Inflammatory macrophage treated with lipopolysaccharide for 4 hours (primary cell): ENCODE measurements around the gene JSRP1.

Source experiments
- DNase-seq: peaks from one replicate; pipeline ENCODE4 v3.0.0-alpha.2; 2020

JSRP1 gene

DNA sequence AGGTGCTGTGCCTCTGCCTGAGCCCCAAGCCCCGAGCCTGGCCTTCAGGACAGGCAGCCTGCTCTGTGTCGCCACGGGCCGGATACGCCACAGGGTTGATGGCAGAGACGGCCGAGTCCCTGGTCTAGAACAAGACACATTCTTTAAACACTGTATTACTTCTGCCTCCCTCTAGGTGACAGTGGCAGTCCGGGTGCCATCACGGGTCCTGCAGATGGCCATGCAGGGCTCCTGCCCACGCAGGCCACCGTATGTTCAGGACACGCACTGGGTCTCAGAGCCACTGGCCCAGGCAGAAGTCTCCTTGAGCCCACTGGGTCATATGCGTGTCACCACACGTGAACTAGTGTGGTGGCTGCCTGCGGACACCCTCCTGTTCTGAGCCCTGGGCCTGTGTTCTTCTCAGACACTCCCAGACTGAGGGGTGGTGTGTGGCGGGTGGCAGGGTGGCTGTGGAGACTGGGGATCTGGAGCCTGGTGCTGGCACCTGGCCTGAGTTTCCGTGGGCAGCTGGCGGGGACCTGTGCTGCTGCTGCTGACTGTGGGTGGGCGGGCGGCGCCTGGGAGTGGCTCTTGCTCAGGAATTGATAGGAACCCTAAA is 24.5 kb downstream of the JSRP1 start:
- no peak for DNase-seq

DNA sequence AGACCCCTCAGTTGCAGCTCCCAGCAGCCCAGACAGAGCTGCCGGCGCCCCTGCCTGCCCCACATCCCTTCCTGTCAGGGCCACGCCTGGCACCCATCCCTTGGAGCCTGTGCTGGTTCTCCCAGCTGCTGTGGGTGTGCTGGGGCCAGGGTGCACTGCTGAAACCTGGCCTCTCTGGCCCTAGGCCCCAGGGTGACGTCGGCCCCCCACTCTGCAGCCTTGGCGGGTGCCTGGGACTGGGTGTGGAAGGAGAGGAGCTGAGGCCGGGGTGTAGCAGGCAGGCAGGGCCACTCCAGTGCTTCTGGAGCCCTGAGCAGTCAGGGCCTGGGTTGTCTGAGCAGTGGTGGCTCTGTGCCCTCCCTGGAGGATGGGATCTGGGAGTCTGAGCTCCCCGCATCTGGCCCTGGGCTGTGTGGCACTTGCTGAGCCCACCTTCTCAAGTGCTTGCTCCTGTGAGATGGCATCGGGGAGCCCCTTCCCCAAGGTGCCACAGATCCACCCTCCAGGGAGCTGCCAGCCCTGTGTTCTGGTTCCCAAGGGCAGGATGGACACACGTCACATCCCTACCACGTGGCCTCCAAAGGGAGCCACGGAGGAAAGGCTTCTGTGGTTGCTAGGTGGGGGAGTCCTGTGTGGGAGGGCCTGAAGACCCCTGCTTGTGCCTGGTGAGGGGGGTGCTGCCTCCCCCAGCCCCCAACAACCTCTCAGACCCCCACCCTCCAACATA is 25.2 kb downstream of the JSRP1 start:
- DNase-seq: no peak

DNA sequence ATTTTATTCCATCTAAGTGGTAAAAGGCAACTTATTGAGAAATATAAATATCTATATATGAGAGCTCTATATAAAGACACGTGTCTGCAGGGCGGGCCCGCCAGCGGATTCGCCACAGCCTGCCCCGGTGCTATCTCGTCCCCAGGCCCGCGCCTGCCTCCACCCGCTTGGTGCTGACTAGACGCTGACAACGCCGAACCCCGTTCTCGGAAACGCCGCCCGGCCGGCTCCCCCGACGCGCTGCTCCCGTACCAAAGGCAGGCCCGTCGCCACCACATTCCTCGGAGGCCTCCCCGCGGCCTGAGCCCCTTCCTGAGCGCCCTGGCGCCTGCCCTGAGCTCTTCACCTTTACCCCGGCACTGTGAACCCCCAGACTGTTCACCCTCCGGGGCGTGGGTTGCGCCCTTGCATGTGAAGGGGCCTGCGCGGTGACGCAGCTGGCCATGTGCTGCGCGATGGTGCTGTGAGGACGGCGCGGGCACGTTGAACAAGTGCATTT is 26.1 kb downstream of the JSRP1 start:
- DNase-seq: no peak

DNA sequence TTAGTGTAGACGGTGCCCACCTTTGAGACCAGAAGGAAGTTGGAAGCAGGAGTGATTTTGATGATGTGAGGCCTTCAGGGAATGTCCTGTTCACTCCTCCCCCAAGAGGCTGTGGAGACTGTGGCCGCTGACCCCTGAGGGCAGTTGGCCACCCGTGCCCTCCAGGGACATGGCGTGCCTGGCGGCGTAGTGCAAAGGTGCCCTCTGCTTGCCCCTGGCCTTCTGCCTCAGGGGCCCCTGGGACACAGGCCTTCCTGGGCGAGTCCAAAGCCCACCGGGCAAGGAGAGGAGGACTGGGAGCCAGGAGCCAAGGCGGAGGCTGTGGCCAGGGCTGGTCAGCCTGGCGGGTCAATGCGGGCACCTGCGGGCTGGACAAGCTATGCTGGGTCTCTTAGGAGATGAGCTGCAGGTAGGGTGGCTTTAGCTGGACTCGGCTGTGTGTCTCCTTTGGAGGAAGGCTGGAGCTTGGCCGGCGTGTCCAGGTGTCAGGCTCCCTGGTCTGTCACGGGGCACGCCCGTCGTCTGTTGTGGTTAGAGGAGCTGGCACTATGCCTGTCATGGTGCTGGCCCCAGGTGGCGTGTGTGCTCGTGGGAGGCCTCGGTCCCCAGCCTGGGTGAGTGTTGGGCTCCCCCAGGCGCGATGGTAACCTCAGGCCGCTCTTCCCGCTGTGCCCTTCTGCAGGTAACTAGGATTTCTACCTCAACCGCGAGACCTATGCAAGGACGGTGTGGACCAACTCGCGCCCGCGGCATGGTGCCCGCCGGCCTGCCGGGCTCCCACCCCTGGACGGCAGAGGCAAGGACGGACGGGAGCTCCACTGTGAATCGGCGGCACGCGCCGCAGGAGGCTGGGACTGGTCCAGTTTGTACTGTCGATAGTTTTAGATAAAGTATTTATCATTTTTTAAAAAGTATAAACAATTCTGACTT is 26.8 kb downstream of the JSRP1 start:
- DNase-seq: no peak

DNA sequence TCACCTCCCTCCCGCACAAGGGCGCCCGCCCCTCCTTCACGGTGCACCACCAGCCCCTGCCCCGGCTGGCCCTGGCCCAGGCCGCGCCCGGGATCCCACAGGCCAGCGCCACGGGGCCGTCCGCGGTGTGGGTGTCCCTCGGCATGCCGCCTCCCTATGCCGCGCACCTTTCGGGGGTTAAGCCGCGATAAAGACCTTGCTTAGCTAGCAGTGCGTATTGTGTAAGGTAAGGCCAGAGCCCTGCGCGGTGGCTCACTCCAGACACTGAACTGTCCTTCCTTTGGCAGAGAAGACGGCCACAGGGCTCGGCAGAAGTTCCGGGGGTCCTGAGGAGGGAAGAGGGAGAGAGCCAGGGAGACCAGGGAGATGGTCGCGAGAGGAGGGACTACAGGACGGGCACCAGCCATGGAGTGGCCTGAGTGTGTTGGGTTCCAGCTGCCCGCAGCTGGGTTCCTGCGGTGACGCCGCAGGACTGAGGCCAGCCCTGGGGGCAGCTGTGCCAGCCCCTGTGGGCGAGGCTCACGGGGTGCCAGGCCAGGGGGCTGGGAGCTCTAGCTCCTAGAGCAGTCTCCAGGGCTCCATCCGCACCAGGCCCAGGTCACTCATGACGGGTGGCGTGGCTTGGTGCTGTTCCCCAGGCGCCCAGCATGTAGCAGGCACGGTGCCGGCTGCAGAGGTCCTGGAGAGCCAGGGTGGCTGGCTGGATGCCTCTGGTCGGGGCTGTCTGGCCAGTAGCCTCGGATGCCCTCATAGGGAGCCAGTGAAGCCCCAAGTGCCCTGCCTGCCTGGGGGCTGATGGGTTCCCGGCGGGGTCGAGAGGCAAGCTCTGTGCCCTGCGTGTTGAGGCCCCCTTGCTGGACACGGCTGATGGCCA is 27.8 kb downstream of the JSRP1 start:
- DNase-seq: no peak

DNA sequence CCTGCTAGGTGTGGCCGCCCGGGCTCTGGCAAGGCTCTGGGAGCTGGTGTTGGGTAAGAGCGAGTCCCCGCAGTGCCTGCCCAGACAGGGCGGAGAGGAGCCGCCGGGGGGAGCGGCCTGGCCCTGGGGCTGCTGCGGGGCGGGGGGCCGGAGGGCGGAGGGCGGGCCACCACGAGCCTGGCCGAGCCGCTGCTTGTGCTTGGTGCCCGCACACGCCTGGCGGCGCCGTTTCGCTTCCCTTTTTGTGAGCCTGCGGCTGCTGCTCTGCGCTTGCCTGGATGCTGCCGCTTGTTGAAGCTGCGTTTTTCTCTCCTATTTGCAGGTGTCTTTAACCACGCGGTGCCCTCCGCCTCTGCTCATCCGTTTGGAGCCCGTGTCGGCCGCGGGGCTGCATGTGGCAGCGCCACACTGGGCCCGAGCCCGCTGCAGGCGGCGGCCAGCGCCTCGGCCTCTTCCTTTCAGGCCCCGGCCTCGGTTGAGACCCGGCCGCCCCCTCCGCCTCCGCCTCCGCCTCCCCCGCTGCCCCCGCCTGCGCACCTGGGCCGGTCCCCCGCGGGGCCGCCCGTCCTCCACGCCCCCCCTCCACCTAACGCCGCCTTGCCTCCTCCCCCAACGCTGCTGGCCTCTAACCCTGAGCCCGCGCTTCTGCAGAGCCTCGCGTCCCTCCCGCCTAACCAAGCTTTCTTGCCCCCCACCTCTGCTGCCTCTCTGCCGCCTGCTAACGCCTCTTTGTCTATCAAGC is 28.6 kb downstream of the JSRP1 start:
- peak; percentile 45 for DNase-seq

DNA sequence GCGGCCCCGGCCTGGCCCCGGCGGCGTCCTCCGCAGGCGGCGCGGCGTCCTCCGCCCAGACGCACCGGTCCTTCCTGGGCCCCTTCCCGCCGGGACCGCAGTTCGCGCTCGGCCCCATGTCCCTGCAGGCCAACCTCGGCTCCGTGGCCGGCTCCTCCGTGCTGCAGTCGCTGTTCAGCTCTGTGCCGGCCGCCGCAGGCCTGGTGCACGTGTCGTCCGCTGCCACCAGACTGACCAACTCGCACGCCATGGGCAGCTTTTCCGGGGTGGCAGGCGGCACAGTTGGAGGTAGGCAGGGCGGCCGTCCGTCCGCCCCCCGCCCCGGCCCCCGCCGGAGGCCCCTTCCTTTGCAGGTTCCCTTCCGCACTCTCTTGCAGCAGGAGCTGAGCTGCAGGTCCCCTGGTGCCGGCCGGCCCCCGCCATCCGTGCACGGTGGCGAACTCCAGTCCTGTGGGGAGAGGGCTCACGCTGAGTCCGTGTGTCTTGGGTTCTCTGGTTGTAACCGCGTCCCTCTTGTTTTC is 29.3 kb downstream of the JSRP1 start:
- no peak for DNase-seq

DNA sequence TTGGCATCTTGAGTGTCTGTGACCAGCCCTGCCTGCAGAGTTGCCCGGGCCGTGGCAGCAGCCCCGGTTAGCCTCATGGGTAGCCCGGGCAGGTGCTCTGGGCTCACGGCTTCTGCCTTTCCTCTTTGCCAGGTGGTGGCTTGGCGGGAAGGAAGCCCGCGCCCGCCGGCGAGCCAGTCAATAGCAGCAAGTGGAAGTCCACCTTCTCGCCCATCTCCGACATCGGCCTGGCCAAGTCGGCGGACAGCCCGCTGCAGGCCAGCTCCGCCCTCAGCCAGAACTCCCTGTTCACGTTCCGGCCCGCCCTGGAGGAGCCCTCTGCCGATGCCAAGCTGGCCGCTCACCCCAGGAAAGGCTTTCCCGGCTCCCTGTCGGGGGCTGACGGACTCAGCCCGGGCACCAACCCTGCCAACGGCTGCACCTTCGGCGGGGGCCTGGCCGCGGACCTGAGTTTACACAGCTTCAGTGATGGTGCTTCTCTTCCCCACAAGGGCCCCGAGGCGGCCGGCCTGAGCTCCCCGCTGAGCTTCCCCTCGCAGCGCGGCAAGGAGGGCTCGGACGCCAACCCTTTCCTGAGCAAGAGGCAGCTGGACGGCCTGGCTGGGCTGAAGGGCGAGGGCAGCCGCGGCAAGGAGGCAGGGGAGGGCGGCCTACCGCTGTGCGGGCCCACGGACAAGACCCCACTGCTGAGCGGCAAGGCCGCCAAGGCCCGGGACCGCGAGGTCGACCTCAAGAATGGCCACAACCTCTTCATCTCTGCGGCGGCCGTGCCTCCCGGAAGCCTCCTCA is 30.0 kb downstream of the JSRP1 start:
- no peak for DNase-seq

DNA sequence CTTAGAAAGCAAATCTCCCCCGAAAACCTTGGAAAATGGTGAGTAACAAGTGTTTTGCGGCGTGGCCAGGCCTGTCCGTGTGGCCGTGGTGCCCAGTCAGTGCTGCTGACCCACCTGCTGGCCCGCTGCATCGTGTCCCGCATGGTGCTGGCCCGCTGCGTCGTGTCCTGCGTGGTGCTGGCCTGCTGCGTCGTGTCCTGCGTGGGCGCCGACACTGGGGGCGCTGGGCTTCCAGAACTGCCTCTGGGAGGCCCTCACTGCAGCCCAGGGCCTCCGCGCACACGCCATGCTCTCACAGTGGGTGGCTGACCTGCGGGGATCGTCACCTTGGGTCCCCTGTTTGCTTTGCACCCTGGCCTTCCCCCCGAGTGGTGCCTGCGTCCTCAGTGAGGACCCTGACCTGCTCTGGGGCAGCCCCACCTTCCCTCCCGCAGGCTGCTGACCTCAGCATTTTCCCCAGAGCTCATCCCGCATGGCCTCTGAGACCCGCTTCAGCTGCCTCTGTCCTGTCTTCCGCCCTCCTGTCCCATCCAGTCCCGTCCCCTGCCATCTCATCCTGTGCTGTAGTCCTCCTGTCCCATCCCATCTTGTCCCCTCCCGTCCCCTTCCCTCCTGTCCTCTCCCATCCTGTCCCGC is 30.7 kb downstream of the JSRP1 start:
- no peak for DNase-seq

DNA sequence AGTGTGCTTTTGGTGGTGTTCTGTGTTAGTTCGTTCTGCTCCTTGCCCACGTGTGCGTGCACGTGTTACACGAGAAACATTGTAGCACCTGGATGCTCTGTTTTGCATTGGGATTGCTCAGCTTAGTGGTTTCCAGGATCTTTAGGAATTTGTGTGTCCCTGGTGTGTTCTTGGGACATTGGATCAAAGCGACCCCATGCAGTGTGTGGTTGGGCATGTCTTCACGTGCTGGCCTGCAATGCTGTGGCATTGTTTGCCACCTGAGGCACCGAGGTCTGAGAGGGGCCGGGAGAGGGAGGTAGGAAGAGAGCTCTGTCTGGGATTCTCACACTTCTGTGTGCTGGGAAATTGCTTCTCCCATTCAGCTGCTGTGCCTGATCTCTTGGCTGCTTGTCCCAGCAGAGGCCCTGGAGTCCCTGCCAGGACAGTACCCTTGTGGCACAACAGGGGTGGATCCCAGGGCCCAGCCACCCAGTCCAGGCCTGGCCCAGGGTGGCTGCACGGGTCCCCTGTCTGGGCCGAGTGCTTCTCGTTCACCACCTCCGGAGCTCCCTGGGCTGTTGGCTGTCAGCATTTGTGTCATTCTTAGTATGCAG is 31.4 kb downstream of the JSRP1 start:
- no peak for DNase-seq

DNA sequence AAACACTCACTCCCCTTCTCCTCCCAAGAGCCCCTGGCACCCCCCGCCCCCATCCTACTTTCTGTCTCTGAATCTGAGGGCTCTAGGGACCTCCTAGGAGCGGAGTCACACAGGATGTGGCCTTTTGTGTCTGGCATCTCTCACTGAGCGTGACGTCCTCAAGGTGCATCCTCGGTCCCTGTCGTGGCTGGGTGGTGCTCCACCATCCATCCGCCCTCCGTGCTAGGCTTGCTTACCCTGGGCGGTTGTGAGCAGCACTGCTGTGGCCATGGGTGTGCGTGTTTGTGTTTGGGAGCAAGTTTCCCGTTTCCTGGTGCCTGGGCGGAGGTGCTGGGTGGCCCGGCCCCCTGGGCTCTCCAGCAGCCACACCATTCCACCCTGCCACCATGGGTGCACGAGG is 32.3 kb downstream of the JSRP1 start:
- no peak for DNase-seq

DNA sequence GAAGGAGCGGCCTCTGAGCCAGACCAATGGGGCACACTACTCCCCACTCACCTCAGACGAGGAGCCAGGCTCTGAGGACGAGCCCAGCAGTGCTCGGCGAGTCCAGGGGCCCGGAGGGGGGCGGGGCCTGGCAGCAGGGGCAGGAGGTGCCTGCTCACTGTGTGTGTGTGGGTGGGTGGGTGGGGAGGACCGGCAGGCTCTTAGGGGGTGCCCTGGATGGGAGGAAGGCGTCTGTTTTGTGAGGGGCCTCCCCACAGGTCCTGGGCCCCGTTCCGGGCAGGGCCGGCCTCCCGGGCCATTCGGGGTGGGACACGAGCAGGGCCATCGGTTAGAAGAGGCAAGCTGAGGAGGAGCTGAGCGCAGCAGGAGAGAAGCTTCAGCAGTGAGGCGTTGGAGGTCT is 32.8 kb downstream of the JSRP1 start:
- DNase-seq: no peak

DNA sequence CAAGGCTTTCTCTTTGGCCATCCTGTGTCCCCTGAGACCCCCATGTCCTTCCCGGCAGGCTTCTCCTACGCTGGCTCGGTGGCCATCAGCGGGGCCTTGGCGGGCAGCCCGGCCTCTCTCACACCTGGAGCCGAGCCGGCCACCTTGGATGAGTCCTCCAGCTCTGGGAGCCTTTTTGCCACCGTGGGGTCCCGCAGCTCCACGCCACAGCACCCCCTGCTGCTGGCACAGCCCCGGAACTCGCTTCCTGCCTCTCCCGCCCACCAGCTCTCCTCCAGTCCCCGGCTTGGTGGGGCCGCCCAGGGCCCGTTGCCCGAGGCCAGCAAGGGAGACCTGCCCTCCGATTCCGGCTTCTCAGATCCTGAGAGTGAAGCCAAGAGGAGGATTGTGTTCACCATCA is 34.3 kb downstream of the JSRP1 start:
- DNase-seq: no peak

DNA sequence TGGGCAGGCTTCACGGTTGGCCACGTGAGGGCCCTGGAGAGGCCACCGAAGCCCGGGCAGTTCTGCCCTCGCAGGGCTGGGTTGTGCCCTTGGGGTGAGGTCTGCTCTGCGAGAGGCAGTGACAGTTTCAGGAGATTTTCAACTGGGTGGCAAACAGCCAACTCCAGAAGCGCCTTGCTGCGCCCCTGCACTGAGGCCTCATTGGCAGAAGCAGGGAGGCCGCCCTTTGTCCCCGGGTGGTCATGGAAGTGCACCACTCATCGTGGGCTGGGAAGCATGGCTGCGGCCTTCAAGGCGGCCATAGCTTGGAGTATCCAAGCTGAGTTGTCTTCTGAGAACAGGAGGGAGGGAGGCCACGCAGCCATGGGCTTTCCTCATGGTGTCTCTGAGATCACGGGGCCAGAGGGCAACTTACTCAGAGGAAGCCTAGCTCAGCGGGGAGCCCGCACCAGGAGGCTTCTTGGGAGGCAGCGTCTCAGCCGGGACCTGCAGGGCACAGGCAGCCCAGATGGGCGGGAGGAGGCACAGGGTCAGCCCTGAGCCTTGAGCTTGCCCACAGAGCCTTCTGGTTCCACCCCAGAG is 34.9 kb downstream of the JSRP1 start:
- DNase-seq: no peak

DNA sequence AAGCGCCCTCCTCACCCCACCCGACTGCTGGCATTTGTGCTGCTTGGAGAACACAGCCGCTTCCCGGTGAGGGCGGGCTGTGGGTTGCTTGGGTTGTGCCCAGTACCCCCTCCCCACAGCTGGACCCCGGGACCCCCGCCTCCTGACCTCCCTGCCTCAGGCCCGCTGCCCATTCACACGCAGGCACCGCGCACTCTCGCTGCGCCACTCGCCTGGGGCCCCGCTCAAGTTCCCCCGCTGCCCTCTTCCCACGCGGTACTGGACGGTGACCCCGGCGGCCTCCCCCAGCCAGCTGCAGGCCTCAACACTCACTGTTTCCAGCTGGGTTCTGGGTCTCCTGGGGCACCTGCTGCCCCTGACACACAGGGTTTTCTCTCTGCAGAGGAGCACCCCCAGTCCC is 36.5 kb downstream of the JSRP1 start:
- no peak for DNase-seq

DNA sequence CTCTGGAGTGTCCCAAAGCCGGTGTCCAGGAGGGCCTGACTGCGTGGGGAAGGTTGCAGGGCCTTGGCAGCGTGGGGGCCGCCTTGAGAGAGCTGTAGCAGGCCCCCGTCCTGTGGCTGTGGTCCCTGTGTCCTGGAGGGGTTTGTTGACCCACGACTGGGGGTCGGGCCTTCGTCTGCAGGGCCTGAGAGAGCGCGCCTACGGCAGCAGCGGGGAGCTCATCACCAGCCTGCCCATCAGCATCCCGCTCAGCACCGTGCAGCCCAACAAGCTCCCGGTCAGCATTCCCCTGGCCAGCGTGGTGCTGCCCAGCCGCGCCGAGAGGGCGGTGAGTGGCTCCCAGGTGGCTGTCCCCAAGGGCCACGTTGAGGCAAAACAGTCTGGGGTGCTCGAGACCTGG is 38.6 kb downstream of the JSRP1 start:
- no peak for DNase-seq

DNA sequence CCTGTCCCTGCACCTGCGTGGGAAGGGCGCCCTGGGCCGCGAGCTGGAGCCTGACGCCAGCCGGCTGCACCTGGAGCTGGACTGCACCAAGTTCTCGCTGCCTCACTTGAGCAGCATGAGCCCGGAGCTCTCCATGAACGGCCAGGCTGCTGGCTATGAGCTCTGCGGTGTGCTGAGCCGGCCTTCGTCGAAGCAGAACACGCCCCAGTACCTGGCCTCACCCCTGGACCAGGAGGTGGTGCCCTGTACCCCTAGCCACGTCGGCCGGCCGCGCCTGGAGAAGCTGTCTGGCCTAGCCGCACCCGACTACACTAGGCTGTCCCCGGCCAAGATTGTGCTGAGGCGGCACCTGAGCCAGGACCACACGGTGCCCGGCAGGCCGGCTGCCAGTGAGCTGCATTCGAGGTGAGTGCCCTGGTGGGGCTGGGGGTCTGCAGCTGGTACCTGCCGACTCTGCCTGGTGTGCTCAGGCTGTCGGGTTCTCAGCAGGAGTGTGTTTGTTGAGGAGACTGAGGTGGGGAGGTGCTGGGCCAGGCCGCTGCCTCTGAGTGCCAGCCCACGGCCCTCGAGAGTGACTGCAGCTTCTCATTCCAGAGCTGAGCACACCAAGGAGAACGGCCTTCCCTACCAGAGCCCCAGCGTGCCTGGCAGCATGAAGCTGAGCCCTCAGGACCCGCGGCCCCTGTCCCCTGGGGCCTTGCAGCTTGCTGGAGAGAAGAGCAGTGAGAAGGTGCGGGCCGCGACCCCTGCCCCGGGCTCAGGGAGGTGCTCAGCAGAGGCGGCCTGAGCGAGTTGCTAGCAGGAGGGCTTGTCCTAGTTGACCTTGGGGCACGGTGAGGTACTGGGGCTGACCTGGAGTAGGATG is 39.6 kb downstream of the JSRP1 start:
- no peak for DNase-seq

DNA sequence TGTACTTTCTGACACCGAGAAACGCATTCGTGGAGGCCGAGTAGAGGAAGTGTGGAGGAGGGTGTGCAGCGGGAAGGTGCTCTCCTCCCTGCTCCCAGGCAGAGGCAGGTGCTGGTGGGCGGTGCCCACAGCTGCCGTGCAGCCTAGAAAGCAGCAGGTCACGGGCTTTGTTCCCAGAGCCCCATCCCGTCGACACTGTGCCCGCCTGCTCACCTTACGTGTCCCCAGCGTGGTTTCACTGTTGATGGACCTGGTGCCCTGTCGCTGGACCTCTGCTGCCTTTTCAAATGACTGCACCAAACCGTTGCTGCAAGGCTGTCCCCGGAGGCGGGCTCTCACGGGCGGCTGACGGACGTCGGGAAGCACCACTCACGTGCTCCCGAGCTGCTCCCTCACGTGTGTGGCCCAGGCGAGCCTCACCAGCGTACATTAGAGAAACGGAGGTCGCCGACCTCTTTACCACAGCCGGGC is 40.9 kb downstream of the JSRP1 start:
- DNase-seq: no peak
